Right atrium auricular region (tissue), 2 donors: ENCODE data around the gene NTN1. TPM values are rescaled to one million over a fixed set of nuclear protein-coding genes. Genes with fewer than 3 reads are reported as not detected.

Experiments used
- DNase-seq: peaks from one replicate; pipeline ENCODE4 v3.0.0-alpha.2; 2019; ENCODE audit warnings: low spot score
- H3K27ac ChIP-seq, 2 donors: fragments of 200-600 bp; sonication (generic); 1 replicate in 1 of 2; 2 replicates in 1 of 2; pipeline ENCODE4 v1.5.1; 2016 to 2019
- H3K27me3 ChIP-seq, 2 donors: fragments of 200-600 bp; sonication (generic); one replicate each; pipeline versions ENCODE4 v1.5.1 to v1.6.0; 2017 to 2019
- H3K36me3 ChIP-seq: fragments of 200-600 bp; sonication (generic); one replicate; pipeline ENCODE4 v1.5.1; 2016
- H3K4me1 ChIP-seq, 2 donors: fragments of 200-600 bp; sonication (generic); one replicate each; pipeline versions ENCODE4 v1.5.1 to v1.6.0; 2017 to 2019
- H3K4me3 ChIP-seq, 2 donors: fragments of 200-600 bp; sonication (generic); 1 replicate in 1 of 2; 2 replicates in 1 of 2; pipeline ENCODE4 v1.5.1; 2017 to 2019; ENCODE audit warnings: mild to moderate bottlenecking in 1 of 2, moderate library complexity in 1 of 2
- H3K9me3 ChIP-seq, 2 donors: fragments of 200-600 bp; sonication (generic); one replicate each; pipeline ENCODE4 v1.5.1; 2019
- CTCF ChIP-seq, 2 donors: fragments of 200-600 bp; sonication (generic); IDR thresholded peaks; one replicate each; pipeline ENCODE4 v1.5.1; 2019; ENCODE audit warnings: antibody characterized with exemption in 2 of 2
- total RNA-seq, 2 donors: library from RNA; depleted of rRNA; stranded (reverse); fragments of >200 nt; gene quantifications; one replicate each; pipeline ENCODE4 v1.1.0, GENCODE V29; 2016

Gene NTN1
- total RNA-seq, 2 donors from 2014 or later = 142 to 163 TPM

- no peak overlapping the region for H3K4me3 ChIP-seq
- TF ChIP-seq CTCF (IDR thresholded peaks at IDR 0.05) = no peak
- H3K27ac ChIP-seq = no peak overlapping the region
- peaks cover 0 to 6% of the 10 kb centered on the region in 2 donors for H3K4me1 ChIP-seq
- H3K9me3 ChIP-seq = no peaks in the 10 kb centered on the region
- no peaks in the 10 kb centered on the region for H3K36me3 ChIP-seq
- DNase-seq = no peak
- H3K27me3 ChIP-seq = no peaks in the 10 kb centered on the region
Measured at GRCh38 chr17:9249245-9249953, 228.1 kb downstream of the NTN1 start.

DNA sequence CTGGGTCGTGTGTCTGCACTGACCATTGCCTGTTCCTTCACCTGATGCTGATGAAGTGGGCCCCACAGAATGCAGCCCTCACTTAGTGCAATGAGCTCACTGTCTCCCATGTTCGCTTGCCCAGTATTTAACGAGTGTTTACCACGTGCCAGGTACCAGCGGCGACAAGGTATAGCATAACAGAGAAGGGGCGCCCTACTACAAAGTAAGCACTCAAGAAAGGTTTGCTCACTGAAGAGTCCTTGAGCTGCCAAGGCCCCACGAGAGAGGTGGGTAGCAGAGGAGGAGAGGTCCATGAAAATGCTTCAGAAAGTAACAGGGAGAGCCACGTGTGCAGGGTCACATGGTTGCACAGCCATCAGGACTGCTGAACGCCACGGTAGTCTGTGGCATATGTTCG is 230.0 kb downstream of the NTN1 start:
- Histone ChIP-seq H3K27ac (no peak overlapping the region), H3K36me3 (no peaks in the 10 kb centered on the region), H3K9me3 (no peaks in the 10 kb centered on the region), H3K4me1 (no peaks in the 10 kb centered on the region), H3K4me3 (no peak overlapping the region), H3K27me3 (no peaks in the 10 kb centered on the region)
- no peak for DNase-seq
- no peak for TF ChIP-seq CTCF (IDR thresholded peaks at IDR 0.05)

- TF ChIP-seq CTCF (IDR thresholded peaks at IDR 0.05) = no peak
- no peak overlapping the region for H3K27ac ChIP-seq
- no peak overlapping the region for H3K4me3 ChIP-seq
- H3K36me3 ChIP-seq = no peaks in the 10 kb centered on the region
- no peaks in the 10 kb centered on the region for H3K27me3 ChIP-seq
- DNase-seq = no peak
- H3K4me1 ChIP-seq = peaks cover 0 to 8% of the 10 kb centered on the region in 2 donors
- no peaks in the 10 kb centered on the region for H3K9me3 ChIP-seq
Measured at GRCh38 chr17:9253308-9253707, 232.0 kb downstream of the NTN1 start.

GRCh38 chr17:9254841-9255240 is 233.5 kb downstream of the NTN1 start:
- DNase-seq = no peak
- H3K4me3 ChIP-seq = no peak overlapping the region
- H3K27me3 ChIP-seq = no peaks in the 10 kb centered on the region
- H3K9me3 ChIP-seq = no peaks in the 10 kb centered on the region
- peaks cover 0 to 20% of the 10 kb centered on the region in 2 donors for H3K4me1 ChIP-seq
- H3K36me3 ChIP-seq = no peaks in the 10 kb centered on the region
- no peak overlapping the region for H3K27ac ChIP-seq
- no peak for TF ChIP-seq CTCF (IDR thresholded peaks at IDR 0.05)

- no peak for DNase-seq
- Histone ChIP-seq H3K27ac (no peak overlapping the region), H3K27me3 (no peaks in the 10 kb centered on the region), H3K4me1 (peaks cover 0 to 22% of the 10 kb centered on the region in 2 donors), H3K9me3 (no peaks in the 10 kb centered on the region), H3K36me3 (no peaks in the 10 kb centered on the region), H3K4me3 (no peak overlapping the region)
- TF ChIP-seq CTCF (IDR thresholded peaks at IDR 0.05) = no peak
Measured at GRCh38 chr17:9255833-9256232, 234.5 kb downstream of the NTN1 start.

DNA sequence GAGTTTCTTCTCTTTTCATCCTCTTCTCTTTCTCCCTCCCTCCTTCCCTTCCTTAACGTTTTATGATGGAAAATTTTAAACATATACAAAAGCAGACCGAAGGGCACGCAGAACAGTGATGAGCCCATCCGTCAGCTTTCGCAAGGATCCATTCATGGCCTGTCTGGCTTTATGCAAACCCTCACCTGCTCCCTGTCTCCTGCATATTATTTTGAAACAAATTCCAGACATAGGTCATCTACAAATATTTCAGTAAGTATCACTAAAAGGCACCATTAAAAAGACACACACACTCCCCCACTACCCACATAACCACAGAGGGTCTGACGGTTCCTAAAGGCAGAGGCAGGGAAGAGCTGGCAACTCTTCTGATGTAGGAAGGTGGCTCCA is 235.0 kb downstream of the NTN1 start:
- no peak for DNase-seq
- Histone ChIP-seq H3K27me3 (no peaks in the 10 kb centered on the region), H3K4me3 (no peak overlapping the region), H3K4me1 (peaks cover 0 to 26% of the 10 kb centered on the region in 2 donors), H3K9me3 (no peaks in the 10 kb centered on the region), H3K27ac (no peak overlapping the region), H3K36me3 (no peaks in the 10 kb centered on the region)
- no peak for TF ChIP-seq CTCF (IDR thresholded peaks at IDR 0.05)
